Stimulated activated CD4-positive, alpha-beta T cell treated with anti-CD3 and anti-CD28 coated beads, TNF-alpha, amount 100 ng/mL, for 24 hours (primary cell): ENCODE results near the gene STRADB.
"Not testable (repeated sequence)": the region's sequence is repeated elsewhere in the genome, so short reads cannot be mapped to it uniquely, and the experiment has no call there.

Experiments
- DNase-seq, 3 experiments: peaks; one replicate each; pipeline ENCODE4 v3.0.0-alpha.2; 2020; ENCODE audit warnings: low read depth in 3 of 3

STRADB gene

GRCh38 chr2:201430839-201431238 is 20.7 kb upstream of the STRADB start:
- no peak for DNase-seq

- no peak for DNase-seq
Measured at GRCh38 chr2:201432038-201432620, 19.4 kb upstream of the STRADB start.

DNA sequence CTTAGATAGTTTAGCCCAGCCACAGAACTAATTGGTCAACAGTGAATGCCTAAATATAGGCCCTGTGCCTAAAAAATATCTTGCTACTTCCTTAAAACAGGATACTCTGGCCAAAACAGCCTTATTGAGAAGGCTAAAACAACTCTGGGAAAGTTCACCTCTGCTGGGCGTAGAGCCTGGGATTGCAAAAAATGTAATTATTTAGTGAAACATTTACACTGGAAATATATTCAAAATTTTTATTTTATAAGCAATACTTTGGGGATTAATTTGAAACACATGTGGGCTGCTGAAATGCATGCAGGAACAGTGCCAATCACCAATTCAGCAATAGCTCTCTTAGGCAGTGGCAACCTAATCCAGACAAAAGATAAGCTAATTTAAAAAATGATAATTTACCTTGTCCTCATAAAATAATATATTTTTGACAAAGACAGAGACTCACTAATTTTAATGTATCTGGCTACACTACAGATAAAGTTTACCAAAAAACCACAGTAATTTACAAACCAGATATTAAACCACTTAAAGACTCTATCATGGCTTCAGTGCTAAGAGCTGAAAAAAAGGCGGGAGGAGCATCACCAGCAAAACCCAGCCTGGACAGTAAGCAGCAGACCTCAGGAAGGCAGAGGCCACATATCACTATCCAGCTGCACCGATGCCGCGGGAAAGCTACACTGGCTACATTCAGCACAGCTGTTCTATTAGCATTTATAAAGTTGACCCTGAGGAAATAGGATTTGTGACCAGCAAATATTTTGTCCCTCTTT is 18.7 kb upstream of the STRADB start:
- no peak for DNase-seq

- no peak for DNase-seq
Measured at GRCh38 chr2:201433394-201433995, 18.0 kb upstream of the STRADB start.

- no peak for DNase-seq
Measured at GRCh38 chr2:201436141-201436540, 15.4 kb upstream of the STRADB start.

DNA sequence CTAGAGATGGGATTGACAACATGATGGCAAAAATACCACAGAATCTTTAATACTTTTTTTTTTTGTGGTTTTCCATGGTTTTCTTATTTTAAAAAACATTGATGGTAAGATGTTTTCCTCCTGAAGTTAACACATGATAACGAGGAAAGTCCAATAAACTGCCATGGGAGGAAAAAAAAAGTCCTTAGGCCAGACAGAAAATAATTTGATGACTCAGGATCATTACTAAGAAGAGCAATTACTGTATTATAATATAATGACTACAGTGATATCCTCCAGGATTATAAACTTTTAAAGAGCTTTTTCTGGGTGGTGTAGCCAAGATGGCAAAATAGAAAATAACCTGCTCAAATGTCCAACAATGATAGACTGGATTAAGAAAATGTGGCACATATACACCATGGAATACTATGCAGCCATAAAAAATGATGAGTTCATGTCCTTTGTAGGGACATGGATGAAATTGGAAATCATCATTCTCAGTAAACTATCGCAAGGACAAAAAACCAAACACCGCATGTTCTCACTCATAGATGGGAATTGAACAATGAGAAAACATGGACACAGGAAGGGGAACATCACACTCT is 12.1 kb upstream of the STRADB start:
- not testable (repeated sequence) for DNase-seq

DNA sequence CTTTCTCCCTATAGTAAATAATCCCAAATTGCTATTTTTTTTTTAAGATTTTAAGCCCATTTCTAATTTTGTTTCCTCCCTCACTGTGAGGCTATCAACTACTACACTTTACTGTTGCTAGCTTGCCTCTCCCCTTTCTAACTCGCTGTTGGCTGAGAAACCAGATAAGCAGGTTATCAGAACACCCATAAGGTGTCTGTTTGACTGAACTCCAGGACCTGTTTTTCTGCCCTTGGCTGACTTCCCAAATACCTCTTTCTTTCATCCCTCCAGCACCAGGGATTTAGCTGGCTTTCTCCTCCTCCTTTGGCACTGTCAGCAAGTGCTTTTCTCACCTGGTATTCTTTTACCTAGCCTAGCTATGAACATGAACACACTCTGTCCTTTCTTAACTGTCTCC is 11.4 kb upstream of the STRADB start:
- DNase-seq, result no peak

- no peak for DNase-seq
Measured at GRCh38 chr2:201441409-201441808, 10.1 kb upstream of the STRADB start.

DNA sequence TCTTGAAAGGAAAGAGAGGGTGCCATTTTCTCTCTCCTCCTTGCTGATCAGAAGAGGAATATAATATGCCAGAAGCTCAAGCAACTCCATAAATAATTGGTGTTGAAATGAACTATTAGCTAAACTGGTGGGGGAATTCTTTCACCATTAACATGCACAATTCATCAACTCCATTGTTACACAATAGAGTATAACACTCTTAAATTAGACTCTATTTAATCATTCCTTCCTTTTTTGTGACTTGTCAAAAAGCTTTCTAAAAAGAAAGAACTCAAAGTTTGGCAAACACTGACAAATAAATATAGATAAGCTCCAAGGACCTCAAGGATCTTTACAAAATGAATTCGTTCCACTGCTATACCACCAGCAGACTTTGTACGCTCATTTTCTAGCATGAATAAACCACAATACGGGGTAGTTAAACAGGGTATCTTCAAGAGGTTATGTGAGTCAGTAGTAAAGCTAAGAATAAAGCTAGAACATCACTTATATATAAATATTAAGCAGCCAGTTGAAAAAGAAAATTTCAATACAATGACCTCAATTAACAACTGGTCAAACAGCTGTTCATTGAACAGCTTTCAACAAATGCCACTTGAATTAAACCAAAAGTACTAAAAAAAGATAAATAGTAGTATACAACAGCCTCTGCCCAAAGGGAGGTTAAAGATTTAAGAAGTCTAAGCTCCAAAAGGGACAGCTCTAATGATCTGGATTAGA is 6.6 kb upstream of the STRADB start:
- no peak for DNase-seq

GRCh38 chr2:201447086-201447485 is 4.5 kb upstream of the STRADB start:
- no peak for DNase-seq

- no peak for DNase-seq
Measured at GRCh38 chr2:201448061-201448460, 3.5 kb upstream of the STRADB start.

DNA sequence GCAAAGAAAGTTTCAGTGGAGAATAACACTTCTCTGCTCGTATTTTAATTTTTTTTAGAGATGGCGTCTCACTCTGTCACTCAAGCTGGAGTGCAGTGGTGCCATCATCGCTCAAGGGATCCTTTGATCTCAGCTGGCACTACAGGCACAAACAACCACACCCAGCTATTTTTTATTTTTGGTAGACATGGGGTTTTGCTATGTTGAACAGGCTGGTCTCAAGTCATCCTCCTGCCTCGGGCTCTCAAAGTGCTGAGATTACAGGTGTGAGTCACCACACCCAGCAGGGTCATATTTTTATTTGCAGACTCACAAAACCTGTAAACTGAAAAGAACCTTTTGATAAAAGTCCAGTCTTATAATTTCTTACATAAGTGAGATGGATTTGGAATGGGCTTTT is 2.8 kb upstream of the STRADB start:
- no peak for DNase-seq

DNA sequence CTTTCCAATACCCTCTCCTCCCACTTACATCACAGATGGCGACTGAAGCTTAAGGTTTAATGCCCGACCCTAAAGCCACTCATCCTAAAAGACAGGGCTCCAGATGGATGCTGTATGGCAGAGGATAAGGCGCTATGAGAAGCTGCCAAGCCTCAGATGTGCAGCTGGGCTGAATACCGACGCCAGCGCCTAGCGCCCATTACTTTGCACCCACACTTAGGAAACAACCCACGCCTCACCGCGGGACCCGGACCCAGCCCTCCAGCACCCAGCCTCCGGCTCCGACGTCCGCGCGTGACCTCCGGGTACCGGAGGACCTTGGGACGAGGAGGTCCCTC is 617 bp upstream of the STRADB start:
- no peak for DNase-seq

GRCh38 chr2:201452058-201452921 is 750 bp downstream of the STRADB start:
- peak in 1 of 3 experiments; percentile 16 for DNase-seq

- DNase-seq, result no peak
Measured at GRCh38 chr2:201452922-201453643, 1.5 kb downstream of the STRADB start.

GRCh38 chr2:201458381-201458780 is 6.8 kb downstream of the STRADB start:
- DNase-seq, result no peak

DNA sequence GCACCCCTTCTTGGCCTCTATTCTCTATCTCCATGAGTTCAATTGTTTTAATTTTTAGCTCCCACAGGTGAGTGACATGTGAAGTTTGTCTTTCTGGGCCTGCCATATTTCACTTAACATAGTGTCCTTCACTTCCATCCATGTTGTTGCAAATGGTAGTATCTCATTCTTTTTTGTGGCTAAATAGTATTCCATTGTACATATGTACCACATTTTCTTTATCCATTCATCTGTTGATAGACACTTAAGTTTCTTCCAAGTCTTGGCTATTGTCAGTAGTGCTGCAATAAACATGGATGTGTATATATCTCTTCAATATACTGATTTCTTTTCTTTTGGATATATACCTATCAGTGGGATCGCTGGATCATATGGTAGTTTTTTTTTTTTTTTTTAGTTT is 9.0 kb downstream of the STRADB start:
- no peak for DNase-seq

- DNase-seq, result no peak
Measured at GRCh38 chr2:201464547-201464946, 13.0 kb downstream of the STRADB start.

DNA sequence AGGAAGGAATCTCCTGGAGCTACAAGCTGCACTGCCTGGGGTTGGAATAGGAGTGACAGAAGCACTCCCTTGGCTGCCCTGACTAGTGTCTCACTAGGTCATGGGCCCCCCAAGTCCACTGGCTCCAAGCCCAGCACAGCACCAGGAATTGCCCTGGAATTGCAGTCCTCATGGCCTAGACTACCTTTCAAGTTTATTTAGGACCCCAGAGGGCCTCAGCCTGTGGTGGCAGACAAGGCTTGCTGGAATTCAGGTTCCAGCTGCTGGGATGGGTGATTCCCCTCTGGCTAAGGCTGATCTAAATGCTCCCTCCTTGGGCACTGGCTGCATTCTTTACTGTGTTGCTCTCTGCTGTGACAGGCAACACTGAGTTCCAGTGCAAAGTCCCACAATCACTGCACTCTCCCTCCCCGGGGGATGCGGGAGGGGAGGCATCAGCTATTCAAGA is 14.0 kb downstream of the STRADB start:
- DNase-seq, result no peak

DNA sequence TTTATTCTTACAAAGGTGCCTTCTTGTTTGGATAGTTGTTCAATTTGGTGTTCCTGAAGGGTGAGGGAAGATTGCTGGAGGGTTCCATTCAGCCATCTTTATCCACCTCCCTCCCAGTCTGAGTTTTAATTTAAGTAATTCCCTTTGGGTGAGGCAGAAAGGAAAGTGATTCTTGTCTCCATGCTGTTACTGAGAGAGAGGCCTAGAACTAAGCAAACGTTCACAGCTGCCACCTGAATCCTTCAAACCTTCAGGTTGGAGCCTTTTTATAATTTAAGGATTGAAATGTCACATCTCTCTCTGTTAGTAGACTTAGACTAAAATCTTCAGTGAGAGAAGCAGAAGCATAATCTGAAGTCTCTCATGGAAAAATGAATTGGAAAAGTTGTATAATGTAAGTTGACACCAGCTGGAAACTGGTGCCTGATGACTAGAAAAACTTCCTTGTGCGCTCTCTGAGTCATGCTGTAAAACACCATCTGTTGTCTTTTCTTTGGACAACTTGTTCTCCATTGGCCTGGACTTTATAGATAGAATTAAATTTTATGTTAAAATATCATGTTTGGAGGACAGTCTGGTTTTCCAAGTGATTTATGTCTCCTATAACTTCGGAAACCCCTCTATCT is 14.6 kb downstream of the STRADB start:
- no peak for DNase-seq
